ENCODE data around the gene VAV1. TPM values are rescaled to one million over a fixed set of nuclear protein-coding genes. Genes with fewer than 3 reads are reported as not detected.
"Not testable (repeated sequence)": the region's sequence is repeated elsewhere in the genome, so short reads cannot be mapped to it uniquely, and the experiment has no call there.

The VAV1 gene
- total and polyA plus RNA-seq, 2 donors from 2014 or later, result 0.90 to 15.5 TPM

DNA sequence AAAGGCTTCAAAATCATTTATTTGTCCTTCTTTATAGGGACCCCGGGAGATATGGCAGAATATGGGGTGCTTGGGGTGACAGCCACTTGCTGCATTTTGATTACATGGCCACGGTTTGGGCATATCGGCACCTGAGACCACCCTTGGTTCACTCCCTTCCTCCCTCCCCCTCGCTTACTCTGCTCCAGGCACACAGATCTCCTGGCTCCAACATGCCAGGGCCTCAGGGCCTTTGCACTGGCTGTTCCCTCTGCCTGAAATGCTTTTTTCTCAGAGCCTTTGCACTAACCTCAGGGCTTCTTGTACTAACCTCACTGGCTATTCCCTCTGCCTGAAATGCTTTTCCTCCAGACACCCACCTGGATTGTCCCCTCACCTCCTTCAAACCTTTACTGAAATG, 23.8 kb downstream of the VAV1 start:
- intact Hi-C loops (cut with DNase I), result no loop called here
- no peaks in the 10 kb centered on the region for H3K36me3 ChIP-seq (ENCODE audit: control insufficient read depth in 2 of 3, insufficient read depth in 3 of 3, low read length in 3 of 3)
- FAIRE-seq, result no peak

DNA sequence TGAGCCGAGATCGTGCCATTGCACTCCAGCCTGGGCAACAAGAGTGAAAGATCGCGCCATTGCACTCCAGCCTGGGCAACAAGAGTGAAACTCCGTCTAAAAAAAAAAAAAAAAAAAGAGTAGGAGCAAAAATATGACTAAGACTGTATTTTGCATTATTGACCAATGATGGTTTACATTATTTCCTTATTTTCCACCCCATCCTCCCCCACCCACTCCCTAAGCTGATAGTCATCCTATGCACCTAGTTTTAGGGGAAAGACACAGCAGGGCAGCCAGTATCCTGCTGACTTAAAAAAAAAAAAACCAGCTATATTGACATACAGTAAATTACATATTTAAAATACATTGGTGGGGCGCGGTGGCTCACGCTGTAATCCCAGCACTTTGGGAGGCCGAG, 25.1 kb downstream of the VAV1 start:
- DNase-seq, result no peak
- intact Hi-C loops (cut with DNase I), result no loop called here
- no peak overlapping the region for H3K9ac ChIP-seq (ENCODE audit: low read length in 3 of 3)
- FAIRE-seq, result no peak
- no peak overlapping the region for H3K4me3 ChIP-seq (ENCODE audit: low read length in 3 of 3)
- H3K4me1 ChIP-seq (ENCODE audit: control insufficient read depth in 2 of 3, insufficient read depth in 2 of 3, low read depth in 1 of 3, low read length in 3 of 3), result peaks cover 0 to 2% (median 0%) of the 10 kb centered on the region in 3 donors
- peaks cover 0 to 5% (median 0%) of the 10 kb centered on the region in 3 donors for H3K9me3 ChIP-seq (ENCODE audit: control insufficient read depth in 2 of 3, insufficient read depth in 1 of 3, low read length in 3 of 3)
- H3K27ac ChIP-seq (ENCODE audit: low read depth in 2 of 2, low read length in 2 of 2), result no peak overlapping the region
- TF ChIP-seq, protein P1, sequence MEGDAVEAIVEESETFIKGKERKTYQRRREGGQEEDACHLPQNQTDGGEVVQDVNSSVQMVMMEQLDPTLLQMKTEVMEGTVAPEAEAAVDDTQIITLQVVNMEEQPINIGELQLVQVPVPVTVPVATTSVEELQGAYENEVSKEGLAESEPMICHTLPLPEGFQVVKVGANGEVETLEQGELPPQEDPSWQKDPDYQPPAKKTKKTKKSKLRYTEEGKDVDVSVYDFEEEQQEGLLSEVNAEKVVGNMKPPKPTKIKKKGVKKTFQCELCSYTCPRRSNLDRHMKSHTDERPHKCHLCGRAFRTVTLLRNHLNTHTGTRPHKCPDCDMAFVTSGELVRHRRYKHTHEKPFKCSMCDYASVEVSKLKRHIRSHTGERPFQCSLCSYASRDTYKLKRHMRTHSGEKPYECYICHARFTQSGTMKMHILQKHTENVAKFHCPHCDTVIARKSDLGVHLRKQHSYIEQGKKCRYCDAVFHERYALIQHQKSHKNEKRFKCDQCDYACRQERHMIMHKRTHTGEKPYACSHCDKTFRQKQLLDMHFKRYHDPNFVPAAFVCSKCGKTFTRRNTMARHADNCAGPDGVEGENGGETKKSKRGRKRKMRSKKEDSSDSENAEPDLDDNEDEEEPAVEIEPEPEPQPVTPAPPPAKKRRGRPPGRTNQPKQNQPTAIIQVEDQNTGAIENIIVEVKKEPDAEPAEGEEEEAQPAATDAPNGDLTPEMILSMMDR (IDR thresholded peaks at IDR 0.05; ENCODE audit: borderline replicate concordance, extremely low read depth, insufficient read depth), result no peak
- H3K36me3 ChIP-seq (ENCODE audit: control insufficient read depth in 2 of 3, insufficient read depth in 3 of 3, low read length in 3 of 3), result no peaks in the 10 kb centered on the region
- H3K27me3 ChIP-seq (ENCODE audit: control insufficient read depth, insufficient read depth, low read length), result no peaks in the 10 kb centered on the region

More for the DNA sequence above, 23.8 kb downstream of the VAV1 start:
- H3K9me3 ChIP-seq (ENCODE audit: control insufficient read depth in 2 of 3, insufficient read depth in 1 of 3, low read length in 3 of 3), result peaks cover 0 to 5% (median 0%) of the 10 kb centered on the region in 3 donors
- H3K9ac ChIP-seq (ENCODE audit: low read length in 3 of 3), result no peak overlapping the region
- no peak overlapping the region for H3K27ac ChIP-seq (ENCODE audit: low read depth in 2 of 2, low read length in 2 of 2)
- H3K27me3 ChIP-seq (ENCODE audit: control insufficient read depth, insufficient read depth, low read length), result no peaks in the 10 kb centered on the region
- no peak for DNase-seq
- H3K4me1 ChIP-seq (ENCODE audit: control insufficient read depth in 2 of 3, insufficient read depth in 2 of 3, low read depth in 1 of 3, low read length in 3 of 3), result peaks cover 0 to under 1% (median 0%) of the 10 kb centered on the region in 3 donors
- no peak overlapping the region for H3K4me3 ChIP-seq (ENCODE audit: low read length in 3 of 3)
- TF ChIP-seq, protein P1 (IDR thresholded peaks at IDR 0.05; ENCODE audit: borderline replicate concordance, extremely low read depth, insufficient read depth), result no peak

DNA sequence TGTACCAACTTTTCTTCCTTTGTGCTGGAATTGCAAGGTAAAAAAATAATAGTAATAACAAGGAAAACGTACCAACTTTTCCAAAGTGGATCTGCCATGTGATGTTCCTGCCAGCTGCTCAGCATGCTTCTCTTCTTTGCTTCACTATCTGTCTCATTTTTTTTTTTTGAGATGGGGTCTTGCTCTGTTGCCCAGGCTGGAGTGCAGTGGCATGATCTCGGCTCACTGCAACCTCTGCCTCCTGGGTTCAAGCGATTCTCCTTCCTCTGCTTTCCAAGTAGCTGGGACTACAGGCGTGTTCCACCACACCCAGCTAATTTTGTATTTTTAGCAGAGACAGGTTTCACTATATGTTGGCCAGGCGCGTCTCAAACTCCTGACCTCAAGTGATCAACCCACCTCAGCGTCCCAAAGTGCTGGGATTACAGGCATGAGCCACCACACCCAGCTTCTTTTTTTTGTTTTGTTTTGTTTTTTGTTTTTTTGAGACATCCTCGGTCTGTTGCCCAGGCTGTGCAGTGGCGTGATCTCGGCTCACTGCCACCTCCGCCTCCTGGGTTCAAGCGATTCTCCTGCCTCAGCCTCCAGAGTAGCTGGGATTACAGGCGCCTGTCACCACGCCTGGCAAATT, 27.8 kb downstream of the VAV1 start:
- H3K4me1 ChIP-seq (ENCODE audit: control insufficient read depth in 2 of 3, insufficient read depth in 2 of 3, low read depth in 1 of 3, low read length in 3 of 3); intact Hi-C loops (cut with DNase I); H3K9ac ChIP-seq (ENCODE audit: low read length in 3 of 3); H3K27me3 ChIP-seq (ENCODE audit: control insufficient read depth, insufficient read depth, low read length); H3K27ac ChIP-seq (ENCODE audit: low read depth in 2 of 2, low read length in 2 of 2); FAIRE-seq; DNase-seq; H3K36me3 ChIP-seq (ENCODE audit: control insufficient read depth in 2 of 3, insufficient read depth in 3 of 3, low read length in 3 of 3); H3K9me3 ChIP-seq (ENCODE audit: control insufficient read depth in 2 of 3, insufficient read depth in 1 of 3, low read length in 3 of 3); H3K4me3 ChIP-seq (ENCODE audit: low read length in 3 of 3): not testable (repeated sequence)

DNA sequence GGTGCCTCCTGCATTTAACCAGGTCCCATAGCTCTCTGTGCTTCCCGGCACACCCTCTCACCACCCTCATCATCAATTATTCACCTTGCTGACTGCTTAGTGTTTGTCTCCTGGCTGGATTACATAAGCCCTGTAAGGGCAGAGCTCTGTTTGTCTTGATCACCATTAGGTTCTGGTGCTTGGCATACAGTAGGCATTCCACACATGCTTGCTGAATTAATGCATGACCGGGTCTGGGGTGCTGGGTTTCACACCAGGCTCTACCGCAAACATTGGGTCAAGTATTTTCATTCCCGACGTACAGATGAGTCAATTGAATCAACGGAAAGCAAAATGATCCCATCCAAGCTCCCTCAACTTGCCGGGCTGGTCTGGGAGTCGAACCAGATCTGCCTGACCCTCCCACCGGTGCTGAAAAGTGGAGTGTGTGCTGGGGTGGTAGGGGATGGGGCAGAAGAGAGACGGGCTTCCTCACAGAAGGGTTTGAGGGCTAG, 28.5 kb downstream of the VAV1 start:
- intact Hi-C loops (cut with DNase I), result no loop called here
- TF ChIP-seq, protein P1 (IDR thresholded peaks at IDR 0.05; ENCODE audit: borderline replicate concordance, extremely low read depth, insufficient read depth), result no peak
- no peak for FAIRE-seq
- Histone ChIP-seq H3K27me3 (ENCODE audit: control insufficient read depth, insufficient read depth, low read length) (no peaks in the 10 kb centered on the region), H3K9ac (ENCODE audit: low read length in 3 of 3) (no peak overlapping the region), H3K4me3 (ENCODE audit: low read length in 3 of 3) (peak overlapping the region in 1 of 3 donors; percentile 41), H3K4me1 (ENCODE audit: control insufficient read depth in 2 of 3, insufficient read depth in 2 of 3, low read depth in 1 of 3, low read length in 3 of 3) (peaks cover 0 to 2% (median 0%) of the 10 kb centered on the region in 3 donors), H3K27ac (ENCODE audit: low read depth in 2 of 2, low read length in 2 of 2) (no peak overlapping the region), H3K36me3 (ENCODE audit: control insufficient read depth in 2 of 3, insufficient read depth in 3 of 3, low read length in 3 of 3) (no peaks in the 10 kb centered on the region), H3K9me3 (ENCODE audit: control insufficient read depth in 2 of 3, insufficient read depth in 1 of 3, low read length in 3 of 3) (no peaks in the 10 kb centered on the region)
- no peak for DNase-seq
